NCI-H460 (cell line): Measurements from ENCODE around the gene SH3BP1. TPM values are rescaled to one million over a fixed set of nuclear protein-coding genes. Genes with fewer than 3 reads are reported as not detected.
A peak's percentile ranks its signal among the peaks of the same experiment; 100 is the strongest.
"Not testable (repeated sequence)": the region's sequence is repeated elsewhere in the genome, so short reads cannot be mapped to it uniquely, and the experiment has no call there.

Experiments used
- DNase-seq: peaks from one replicate; pipeline ENCODE4 v3.0.0-alpha.2; 2016; ENCODE audit warnings: low read depth; ENCODE audit errors: extremely low read depth
- polyA plus RNA-seq: library from polyadenylated mRNA; depleted of rRNA; stranded (reverse); fragments of >200 nt; gene quantifications from 2 replicates; pipeline ENCODE4 v1.2.3, GENCODE V29; 2014; cell fraction: nucleus; rRNA removed
- total RNA-seq: library from RNA; depleted of rRNA; stranded (reverse); fragments of >200 nt; shearing (Covaris generic); gene quantifications from 2 replicates; pipeline ENCODE4 v1.2.3, GENCODE V29; 2014; rRNA removed

The SH3BP1 gene, protein sequence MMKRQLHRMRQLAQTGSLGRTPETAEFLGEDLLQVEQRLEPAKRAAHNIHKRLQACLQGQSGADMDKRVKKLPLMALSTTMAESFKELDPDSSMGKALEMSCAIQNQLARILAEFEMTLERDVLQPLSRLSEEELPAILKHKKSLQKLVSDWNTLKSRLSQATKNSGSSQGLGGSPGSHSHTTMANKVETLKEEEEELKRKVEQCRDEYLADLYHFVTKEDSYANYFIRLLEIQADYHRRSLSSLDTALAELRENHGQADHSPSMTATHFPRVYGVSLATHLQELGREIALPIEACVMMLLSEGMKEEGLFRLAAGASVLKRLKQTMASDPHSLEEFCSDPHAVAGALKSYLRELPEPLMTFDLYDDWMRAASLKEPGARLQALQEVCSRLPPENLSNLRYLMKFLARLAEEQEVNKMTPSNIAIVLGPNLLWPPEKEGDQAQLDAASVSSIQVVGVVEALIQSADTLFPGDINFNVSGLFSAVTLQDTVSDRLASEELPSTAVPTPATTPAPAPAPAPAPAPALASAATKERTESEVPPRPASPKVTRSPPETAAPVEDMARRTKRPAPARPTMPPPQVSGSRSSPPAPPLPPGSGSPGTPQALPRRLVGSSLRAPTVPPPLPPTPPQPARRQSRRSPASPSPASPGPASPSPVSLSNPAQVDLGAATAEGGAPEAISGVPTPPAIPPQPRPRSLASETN
- total RNA-seq: 1.7 and 2.9 TPM in 2 replicates
- 8.8 and 12.1 TPM in 2 replicates for polyA plus RNA-seq

DNA sequence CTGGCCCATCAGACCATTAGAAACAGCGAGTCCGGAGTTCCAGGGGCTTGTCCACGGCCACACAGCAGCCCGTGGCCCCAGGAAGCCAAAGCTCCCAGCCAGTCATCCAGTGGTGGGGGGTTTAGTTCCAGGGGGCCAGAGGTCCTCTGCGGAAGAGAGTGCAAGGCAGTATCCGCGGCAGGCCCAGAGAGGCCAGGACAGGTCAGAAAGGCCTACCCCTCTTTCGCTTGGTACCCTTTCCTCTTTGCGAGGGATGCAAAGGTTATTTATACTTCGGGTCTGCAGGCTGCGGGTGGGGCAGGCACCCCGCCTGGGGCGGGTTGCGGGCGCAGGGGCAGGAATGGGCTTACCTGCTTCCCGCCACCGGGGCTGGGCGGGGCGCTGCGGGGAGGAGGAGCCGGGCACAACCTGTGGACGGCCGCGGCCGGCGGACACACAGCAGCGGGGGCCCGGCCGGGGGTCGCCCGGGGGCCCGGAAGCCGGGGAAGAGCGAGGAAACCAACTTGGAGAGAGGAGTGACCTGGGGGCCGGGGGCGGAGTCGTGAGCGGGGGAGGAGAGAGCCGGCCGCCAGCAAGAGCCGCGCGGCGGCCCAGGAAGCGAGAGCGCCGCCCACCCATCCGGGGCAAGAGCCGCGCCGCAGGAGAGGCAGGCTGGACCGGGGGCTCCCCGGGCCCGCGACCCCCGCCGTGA is at the start of gene SH3BP1:
TSS of gene SH3BP1 (plus strand) at position 600 of the 691 bp plus-strand sequence. CDS start 119 bp downstream, outside the sequence.
- no peak for DNase-seq

GRCh38 chr22:37591081-37591480 is 48.4 kb upstream of the SH3BP1 start:
- not testable (repeated sequence) for DNase-seq

- DNase-seq: no peak
Observed at GRCh38 chr22:37591823-37592404, 47.6 kb upstream of the SH3BP1 start.

DNA sequence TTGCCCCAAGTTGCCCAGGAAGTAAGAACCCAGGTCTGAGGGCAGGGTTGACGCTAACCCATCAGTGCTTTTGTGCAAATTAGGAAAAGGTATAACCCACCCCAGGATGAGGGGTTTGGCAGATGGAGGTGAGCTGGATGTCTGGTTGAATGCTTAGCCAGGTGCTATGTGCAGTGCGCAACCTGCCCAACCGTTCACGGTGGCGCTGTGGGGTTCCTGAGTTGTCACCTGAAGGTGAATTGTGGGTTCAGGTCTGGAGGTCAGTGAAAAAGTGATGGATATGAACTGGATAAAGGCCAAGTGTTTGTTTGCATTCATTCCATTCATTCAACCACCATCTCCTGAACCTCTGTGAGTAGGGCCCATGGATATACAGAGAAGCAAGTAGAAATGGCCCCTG is 45.2 kb upstream of the SH3BP1 start:
- no peak for DNase-seq

- DNase-seq: no peak
Observed at GRCh38 chr22:37599153-37599552, 40.3 kb upstream of the SH3BP1 start.

- no peak for DNase-seq
Observed at GRCh38 chr22:37601203-37601539, 38.3 kb upstream of the SH3BP1 start.

- DNase-seq: peak; percentile 18
Observed at GRCh38 chr22:37601540-37602442, 37.7 kb upstream of the SH3BP1 start.

GRCh38 chr22:37602546-37603277 is 36.8 kb upstream of the SH3BP1 start:
- not testable (repeated sequence) for DNase-seq

DNA sequence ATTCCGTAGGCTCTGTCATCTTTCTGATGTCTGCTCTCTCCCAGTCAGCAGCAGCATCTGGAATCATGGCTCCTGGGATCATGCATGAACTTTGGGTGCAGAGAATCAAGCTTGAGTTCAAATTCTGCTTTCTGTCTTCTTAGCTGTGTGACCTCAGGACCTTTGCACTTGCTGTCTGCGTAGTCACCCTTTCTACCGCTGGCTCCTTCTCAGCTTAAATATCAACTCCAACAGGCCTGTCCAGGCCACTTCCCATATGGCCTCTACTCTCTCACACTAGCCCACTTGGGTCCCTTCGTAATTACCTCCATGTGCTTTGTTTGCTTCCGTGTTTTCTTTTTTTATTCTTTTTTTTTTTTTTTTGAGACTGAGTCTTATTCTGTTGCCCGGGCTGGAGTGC is 35.4 kb upstream of the SH3BP1 start:
- no peak for DNase-seq

DNA sequence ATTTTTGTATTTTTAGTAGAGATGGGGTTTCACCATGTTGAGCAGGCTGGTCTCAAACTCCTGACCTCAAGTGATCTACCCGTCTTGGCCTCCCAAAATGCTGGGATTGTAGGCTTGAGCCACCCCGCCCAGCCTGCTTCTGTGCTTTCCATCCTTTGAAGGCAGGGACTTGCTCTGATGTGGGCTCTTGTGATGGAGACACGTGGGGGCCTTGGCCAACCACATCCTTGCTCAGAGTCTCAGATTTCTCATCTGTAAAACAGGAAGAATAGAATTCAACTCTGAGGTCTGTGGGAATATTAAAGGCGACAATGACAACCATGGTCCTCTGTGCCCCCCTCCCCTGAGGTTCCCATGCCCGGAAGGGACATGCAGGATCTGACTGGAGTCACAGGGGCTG is 34.6 kb upstream of the SH3BP1 start:
- no peak for DNase-seq

- peak; percentile 59 for DNase-seq
Observed at GRCh38 chr22:37607010-37607934, 32.2 kb upstream of the SH3BP1 start.

DNA sequence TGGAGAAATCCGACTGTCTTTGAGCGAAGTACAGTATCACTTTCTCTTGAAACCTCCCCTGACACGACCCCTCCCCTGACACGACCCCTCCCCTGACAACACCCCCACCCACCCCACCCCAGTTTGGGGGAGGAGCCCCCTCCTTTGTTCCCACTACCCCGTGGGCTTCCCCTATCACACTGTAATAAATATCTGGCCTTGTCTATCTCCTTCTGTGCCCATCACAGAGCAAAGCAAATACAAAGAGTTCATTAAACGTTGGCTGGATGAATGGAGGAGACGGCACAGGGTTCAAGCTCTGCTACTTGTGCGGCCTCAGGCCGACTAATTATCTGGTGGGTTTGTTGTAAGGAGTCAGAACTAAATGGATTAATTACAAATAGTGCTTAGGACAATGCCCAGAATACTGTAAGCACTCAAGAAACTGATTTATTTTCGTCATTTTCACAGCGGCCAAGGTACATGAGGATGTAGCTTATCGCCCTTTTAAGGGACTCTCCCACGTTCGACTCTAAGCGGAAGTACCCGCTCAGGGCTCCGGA is 31.5 kb upstream of the SH3BP1 start:
- DNase-seq: peak; percentile 11

DNA sequence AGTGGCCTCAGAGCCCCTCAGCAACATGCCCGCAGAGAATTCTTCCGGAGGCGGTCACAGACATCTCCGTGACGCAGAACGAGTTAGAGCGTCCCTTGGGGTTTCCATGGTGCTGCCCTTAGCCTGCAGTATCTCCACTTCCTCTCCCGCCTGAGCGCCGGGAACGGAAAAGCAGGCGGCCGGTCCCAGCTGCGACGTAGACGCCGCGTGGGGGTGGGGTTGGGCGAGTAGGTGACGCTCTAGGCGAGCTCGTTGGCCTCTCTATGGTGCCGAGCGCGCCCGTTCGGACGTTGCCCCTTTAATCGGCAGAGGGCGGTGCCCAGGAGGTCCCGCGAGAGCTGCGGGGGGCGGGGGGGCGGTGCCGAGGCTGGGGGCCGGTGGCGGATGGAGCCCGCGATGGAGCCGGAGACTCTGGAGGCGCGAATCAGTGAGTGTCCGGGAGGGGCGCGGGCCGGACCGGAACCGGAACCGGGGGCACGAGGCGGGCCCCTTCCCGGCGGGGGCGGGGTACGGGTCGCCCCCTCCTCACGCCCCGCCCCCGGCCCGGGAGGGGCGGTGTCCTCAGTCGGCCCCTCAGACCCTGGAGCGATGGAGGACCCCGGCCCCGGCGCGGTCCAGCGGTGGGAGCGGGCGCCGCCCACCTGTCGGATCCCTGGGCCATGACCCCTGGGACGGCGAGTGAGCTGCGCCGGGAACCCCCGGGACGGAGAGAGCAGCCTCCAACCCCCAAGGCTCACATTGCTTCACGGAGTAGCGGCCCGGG is 30.8 kb upstream of the SH3BP1 start, which contains the start of gene GGA1:
TSS of gene GGA1 (plus strand) at position 358 of the 763 bp plus-strand sequence. CDS start at position 385, 27 bp downstream.
- peak; percentile 90 for DNase-seq

DNA sequence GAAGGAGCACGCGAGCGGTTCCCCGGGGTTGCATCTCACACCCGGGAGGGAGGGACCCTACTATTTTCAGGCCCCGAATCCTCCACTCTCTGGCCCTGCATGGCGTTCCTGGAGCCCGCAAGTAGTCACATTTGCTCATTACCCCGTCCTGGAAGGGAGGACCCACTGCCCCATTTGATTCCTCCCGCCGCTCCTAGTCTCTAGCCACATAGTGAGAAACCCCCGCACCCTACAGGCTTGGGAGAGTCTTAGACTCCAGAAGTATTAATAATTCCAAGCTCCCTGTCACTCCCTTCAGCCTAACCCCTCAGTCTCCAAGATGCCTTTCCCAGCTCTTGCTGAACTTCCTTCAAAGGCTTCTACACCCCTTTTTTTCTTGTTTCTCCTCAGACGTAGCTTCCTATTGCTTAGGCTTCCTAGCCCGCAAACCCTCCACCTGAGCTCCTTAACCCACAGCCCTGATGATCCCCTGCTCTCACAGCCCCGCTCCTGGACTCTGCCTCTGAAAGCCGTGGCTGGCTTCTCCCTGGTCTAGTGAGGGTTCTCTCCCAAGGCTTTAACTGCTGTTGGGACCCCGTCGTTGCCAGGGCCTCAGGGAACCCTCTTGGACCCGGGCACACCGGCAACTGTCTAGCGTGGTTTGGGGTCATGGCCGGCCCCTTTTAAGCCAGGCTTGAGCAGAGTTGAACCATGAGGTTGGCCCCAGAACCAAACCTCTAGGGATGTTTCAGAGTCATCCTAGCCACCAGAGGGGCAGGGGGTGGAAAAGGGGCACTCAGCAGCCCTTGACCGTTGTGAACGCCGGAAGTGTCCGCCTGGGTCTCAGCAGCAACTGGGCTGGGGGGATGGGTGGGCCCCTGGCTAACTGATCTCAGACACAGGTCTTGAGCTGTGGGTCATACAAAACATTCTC is 30.0 kb upstream of the SH3BP1 start:
- no peak for DNase-seq

- not testable (repeated sequence) for DNase-seq
Observed at GRCh38 chr22:37610153-37610475, 29.4 kb upstream of the SH3BP1 start.
